ELF-1 (cell line): ENCODE data around the gene AVPI1.
"Not testable (repeated sequence)": the region's sequence is repeated elsewhere in the genome, so short reads cannot be mapped to it uniquely, and the experiment has no call there.

Experiments used
- DNase-seq: peaks from one replicate; pipeline ENCODE4 v3.0.0-alpha.2; 2016; ENCODE audit warnings: low read depth, low spot score

The AVPI1 gene

GRCh38 chr10:97683556-97684367 is 3.3 kb downstream of the AVPI1 start:
- DNase-seq, result peak; percentile 80

- peak; percentile 58 for DNase-seq
These were observed 5.0 kb downstream of the AVPI1 start for GRCh38 chr10:97682042-97682441.

GRCh38 chr10:97679594-97679993 is 7.4 kb downstream of the AVPI1 start:
- DNase-seq, result no peak

- DNase-seq, result peak; percentile 37
These were observed 10.1 kb downstream of the AVPI1 start for GRCh38 chr10:97676770-97677581.

- DNase-seq, result no peak
These were observed 11.8 kb downstream of the AVPI1 start for GRCh38 chr10:97675222-97675621.

- no peak for DNase-seq
These were observed 13.1 kb downstream of the AVPI1 start for GRCh38 chr10:97673736-97674525.

- DNase-seq, result no peak
These were observed 17.5 kb downstream of the AVPI1 start for GRCh38 chr10:97669571-97669970.

GRCh38 chr10:97667463-97667862 is 19.6 kb downstream of the AVPI1 start:
- DNase-seq, result no peak

GRCh38 chr10:97666992-97667391 is 20.0 kb downstream of the AVPI1 start:
- DNase-seq, result no peak

GRCh38 chr10:97664282-97664850 is 22.7 kb downstream of the AVPI1 start:
- no peak for DNase-seq

- DNase-seq, result no peak
These were observed 27.5 kb downstream of the AVPI1 start for GRCh38 chr10:97659589-97659988.

GRCh38 chr10:97656777-97657176 is 30.3 kb downstream of the AVPI1 start:
- no peak for DNase-seq

- no peak for DNase-seq
These were observed 35.3 kb downstream of the AVPI1 start for GRCh38 chr10:97651773-97652172.

GRCh38 chr10:97650726-97651125 is 36.3 kb downstream of the AVPI1 start:
- no peak for DNase-seq

GRCh38 chr10:97649405-97649750 is 37.7 kb downstream of the AVPI1 start:
- DNase-seq, result not testable (repeated sequence)

GRCh38 chr10:97648562-97649404 is 38.3 kb downstream of the AVPI1 start:
- DNase-seq, result no peak

- no peak for DNase-seq
These were observed 39.5 kb downstream of the AVPI1 start for GRCh38 chr10:97647556-97647955.

GRCh38 chr10:97644936-97645335 is 42.1 kb downstream of the AVPI1 start:
- no peak for DNase-seq

GRCh38 chr10:97643441-97643985 is 43.5 kb downstream of the AVPI1 start:
- no peak for DNase-seq

GRCh38 chr10:97642471-97643159 is 44.4 kb downstream of the AVPI1 start:
- not testable (repeated sequence) for DNase-seq
